SIG-M5 (cell line): ENCODE data around the gene BABAM2.
"Not testable (repeated sequence)": the region's sequence is repeated elsewhere in the genome, so short reads cannot be mapped to it uniquely, and the experiment has no call there.

ENCODE experiments used
- DNase-seq: peaks from one replicate; lab custom pipeline; 2025; lab: John Stamatoyannopoulos, UW

Gene BABAM2

GRCh38 chr2:27878825-27879224 is 11.7 kb upstream of the BABAM2 start:
- DNase-seq = no peak

- DNase-seq = not testable (repeated sequence)
Measured at GRCh38 chr2:27881815-27882583, 8.5 kb upstream of the BABAM2 start.

- DNase-seq = not testable (repeated sequence)
Measured at GRCh38 chr2:27882584-27882922, 8.0 kb upstream of the BABAM2 start.

- DNase-seq = no peak
Measured at GRCh38 chr2:27884601-27885000, 5.9 kb upstream of the BABAM2 start.

GRCh38 chr2:27885234-27885633 is 5.3 kb upstream of the BABAM2 start:
- no peak for DNase-seq

- no peak for DNase-seq
Measured at GRCh38 chr2:27885661-27886060, 4.9 kb upstream of the BABAM2 start.

GRCh38 chr2:27886322-27886721 is 4.2 kb upstream of the BABAM2 start:
- DNase-seq = no peak

GRCh38 chr2:27887111-27887510 is 3.4 kb upstream of the BABAM2 start:
- DNase-seq = no peak

- no peak for DNase-seq
Measured at GRCh38 chr2:27887830-27888229, 2.7 kb upstream of the BABAM2 start.

GRCh38 chr2:27888790-27889189 is 1.7 kb upstream of the BABAM2 start:
- DNase-seq = no peak

- DNase-seq = no peak
Measured at GRCh38 chr2:27889774-27890145, 769 bp upstream of the BABAM2 start.

GRCh38 chr2:27890924-27891672 is 569 bp downstream of the BABAM2 start:
- DNase-seq = peak; percentile 19

GRCh38 chr2:27891673-27892105 is 1.2 kb downstream of the BABAM2 start:
- no peak for DNase-seq

- DNase-seq = no peak
Measured at GRCh38 chr2:27893006-27893405, 2.5 kb downstream of the BABAM2 start.

GRCh38 chr2:27897717-27898116 is 7.2 kb downstream of the BABAM2 start:
- no peak for DNase-seq

GRCh38 chr2:27901234-27901633 is 10.7 kb downstream of the BABAM2 start:
- peak; percentile 17 for DNase-seq

GRCh38 chr2:27902098-27902497 is 11.6 kb downstream of the BABAM2 start:
- no peak for DNase-seq

- no peak for DNase-seq
Measured at GRCh38 chr2:27903018-27903417, 12.5 kb downstream of the BABAM2 start.

- no peak for DNase-seq
Measured at GRCh38 chr2:27903649-27904404, 13.3 kb downstream of the BABAM2 start.

- no peak for DNase-seq
Measured at GRCh38 chr2:27904405-27904665, 13.8 kb downstream of the BABAM2 start.

GRCh38 chr2:27906074-27906473 is 15.5 kb downstream of the BABAM2 start:
- no peak for DNase-seq

GRCh38 chr2:27907547-27907946 is 17.0 kb downstream of the BABAM2 start:
- no peak for DNase-seq

GRCh38 chr2:27909901-27910300 is 19.4 kb downstream of the BABAM2 start:
- DNase-seq = no peak
